GM12878 (cell line): ENCODE measurements around the gene PIK3R5.

Experiments
- HCFC1 ChIP-seq: fragments of 150-350 bp; IDR thresholded peaks from 2 replicates; pipeline ENCODE4 v1.6.1; 2014; ENCODE audit warnings: low read length
- HDAC6 ChIP-seq: fragments of 200-600 bp; sonication (generic); IDR thresholded peaks from one replicate; pipeline ENCODE4 v1.8.0; 2017; ENCODE audit warnings: antibody characterized with exemption; ENCODE audit not compliant: unreplicated experiment
- MTA3 ChIP-seq: IDR thresholded peaks from 2 replicates; pipeline ENCODE4 v1.6.1; 2012; ENCODE audit warnings: low read length, inconsistent platforms, borderline replicate concordance
- NRF1 ChIP-seq: conservative IDR thresholded peaks from 2 replicates; pipeline ENCODE4 v1.6.1; 2011; ENCODE audit warnings: mild to moderate bottlenecking, low read depth, low read length, improper control_type of control experiment
- PAX8 ChIP-seq: fragments of 450-650 bp; IDR thresholded peaks from 2 replicates; pipeline ENCODE4 v1.6.1; 2017; ENCODE audit warnings: mild to moderate bottlenecking, moderate library complexity
- POLR2A ChIP-seq: IDR thresholded peaks from 2 replicates; pipeline ENCODE4 v1.6.1; 2011; ENCODE audit warnings: low read depth, mild to moderate bottlenecking, low read length
- TCF7 ChIP-seq: IDR thresholded peaks from 2 replicates; pipeline ENCODE4 v1.6.1; 2014; ENCODE audit warnings: antibody characterized with exemption, borderline replicate concordance
- ZBTB40 ChIP-seq: fragments of 450-650 bp; IDR thresholded peaks from 2 replicates; pipeline ENCODE4 v1.6.1; 2016; ENCODE audit warnings: mild to moderate bottlenecking, moderate library complexity, borderline replicate concordance
- ZSCAN29 ChIP-seq: fragments of 450-650 bp; IDR thresholded peaks from 2 replicates; pipeline ENCODE4 v1.6.1; 2017; ENCODE audit warnings: mild to moderate bottlenecking, moderate library complexity
- TF ChIP-seq, protein P1 (sequence below): fragments of 450-650 bp; IDR thresholded peaks from 2 replicates; pipeline ENCODE4 v1.6.1; 2016; ENCODE audit warnings: mild to moderate bottlenecking
- TF ChIP-seq, protein P2 (sequence below), 3 experiments: IDR thresholded peaks in 2 of 3; conservative IDR thresholded peaks in 1 of 3; 2 replicates each; pipeline ENCODE4 v1.5.1; 2011; ENCODE audit warnings: low read depth in 3 of 3, low read length in 3 of 3, mild to moderate bottlenecking in 3 of 3, control low read depth in 2 of 3, moderate library complexity in 2 of 3, inconsistent platforms in 1 of 3, mixed read lengths in 1 of 3; ENCODE audit not compliant: control insufficient read depth in 2 of 3, insufficient read depth in 1 of 3; ENCODE audit errors: extremely low read depth in 1 of 3
- TF ChIP-seq, protein P3 (sequence below): fragments of 450-650 bp; IDR thresholded peaks from 2 replicates; pipeline ENCODE4 v1.6.1; 2018; ENCODE audit warnings: mild to moderate bottlenecking, low read depth, moderate library complexity; ENCODE audit not compliant: partially characterized antibody
- TF ChIP-seq, protein P4 (sequence below): IDR thresholded peaks from 2 replicates; pipeline ENCODE4 v1.6.1; 2012; ENCODE audit warnings: low read depth, low read length, improper control_type of control experiment

DNA sequence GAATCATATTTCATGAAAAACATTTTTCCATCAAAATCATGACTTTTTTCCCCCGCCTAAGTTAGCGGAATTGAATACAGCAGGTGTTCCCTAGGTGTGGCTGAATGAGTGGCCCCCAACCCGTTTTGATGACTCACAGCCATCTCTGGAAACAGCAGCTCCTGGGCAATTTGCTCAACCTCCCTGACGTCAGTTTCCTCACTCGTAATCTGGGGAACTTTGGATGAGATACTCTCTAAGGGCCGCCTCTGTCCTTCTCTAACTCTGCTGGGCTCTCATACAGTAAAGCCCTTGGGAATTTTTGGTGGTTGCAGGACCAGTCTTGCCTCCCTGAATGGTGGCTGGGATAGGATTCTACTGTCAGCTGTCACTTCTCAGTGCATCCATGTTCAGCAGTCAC, 44.2 kb upstream of the PIK3R5 start:
- TF ChIP-seq, protein P1, sequence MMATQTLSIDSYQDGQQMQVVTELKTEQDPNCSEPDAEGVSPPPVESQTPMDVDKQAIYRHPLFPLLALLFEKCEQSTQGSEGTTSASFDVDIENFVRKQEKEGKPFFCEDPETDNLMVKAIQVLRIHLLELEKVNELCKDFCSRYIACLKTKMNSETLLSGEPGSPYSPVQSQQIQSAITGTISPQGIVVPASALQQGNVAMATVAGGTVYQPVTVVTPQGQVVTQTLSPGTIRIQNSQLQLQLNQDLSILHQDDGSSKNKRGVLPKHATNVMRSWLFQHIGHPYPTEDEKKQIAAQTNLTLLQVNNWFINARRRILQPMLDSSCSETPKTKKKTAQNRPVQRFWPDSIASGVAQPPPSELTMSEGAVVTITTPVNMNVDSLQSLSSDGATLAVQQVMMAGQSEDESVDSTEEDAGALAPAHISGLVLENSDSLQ = no peak
- TF ChIP-seq NRF1 (no peak), MTA3 (no peak), HDAC6 (no peak), HCFC1 (no peak), ZBTB40 (no peak), ZSCAN29 (no peak), TCF7 (no peak), PAX8 (no peak), POLR2A (no peak)
- TF ChIP-seq, protein P2, sequence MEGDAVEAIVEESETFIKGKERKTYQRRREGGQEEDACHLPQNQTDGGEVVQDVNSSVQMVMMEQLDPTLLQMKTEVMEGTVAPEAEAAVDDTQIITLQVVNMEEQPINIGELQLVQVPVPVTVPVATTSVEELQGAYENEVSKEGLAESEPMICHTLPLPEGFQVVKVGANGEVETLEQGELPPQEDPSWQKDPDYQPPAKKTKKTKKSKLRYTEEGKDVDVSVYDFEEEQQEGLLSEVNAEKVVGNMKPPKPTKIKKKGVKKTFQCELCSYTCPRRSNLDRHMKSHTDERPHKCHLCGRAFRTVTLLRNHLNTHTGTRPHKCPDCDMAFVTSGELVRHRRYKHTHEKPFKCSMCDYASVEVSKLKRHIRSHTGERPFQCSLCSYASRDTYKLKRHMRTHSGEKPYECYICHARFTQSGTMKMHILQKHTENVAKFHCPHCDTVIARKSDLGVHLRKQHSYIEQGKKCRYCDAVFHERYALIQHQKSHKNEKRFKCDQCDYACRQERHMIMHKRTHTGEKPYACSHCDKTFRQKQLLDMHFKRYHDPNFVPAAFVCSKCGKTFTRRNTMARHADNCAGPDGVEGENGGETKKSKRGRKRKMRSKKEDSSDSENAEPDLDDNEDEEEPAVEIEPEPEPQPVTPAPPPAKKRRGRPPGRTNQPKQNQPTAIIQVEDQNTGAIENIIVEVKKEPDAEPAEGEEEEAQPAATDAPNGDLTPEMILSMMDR (IDR thresholded peaks at IDR 0.05 in 2 of 3, conservative IDR thresholded peaks at IDR 0.05 in 1 of 3; ENCODE audit: control insufficient read depth in 2 of 3, extremely low read depth in 1 of 3, insufficient read depth in 1 of 3, low read depth in 3 of 3, low read length in 3 of 3) = no peak
- TF ChIP-seq, protein P3, sequence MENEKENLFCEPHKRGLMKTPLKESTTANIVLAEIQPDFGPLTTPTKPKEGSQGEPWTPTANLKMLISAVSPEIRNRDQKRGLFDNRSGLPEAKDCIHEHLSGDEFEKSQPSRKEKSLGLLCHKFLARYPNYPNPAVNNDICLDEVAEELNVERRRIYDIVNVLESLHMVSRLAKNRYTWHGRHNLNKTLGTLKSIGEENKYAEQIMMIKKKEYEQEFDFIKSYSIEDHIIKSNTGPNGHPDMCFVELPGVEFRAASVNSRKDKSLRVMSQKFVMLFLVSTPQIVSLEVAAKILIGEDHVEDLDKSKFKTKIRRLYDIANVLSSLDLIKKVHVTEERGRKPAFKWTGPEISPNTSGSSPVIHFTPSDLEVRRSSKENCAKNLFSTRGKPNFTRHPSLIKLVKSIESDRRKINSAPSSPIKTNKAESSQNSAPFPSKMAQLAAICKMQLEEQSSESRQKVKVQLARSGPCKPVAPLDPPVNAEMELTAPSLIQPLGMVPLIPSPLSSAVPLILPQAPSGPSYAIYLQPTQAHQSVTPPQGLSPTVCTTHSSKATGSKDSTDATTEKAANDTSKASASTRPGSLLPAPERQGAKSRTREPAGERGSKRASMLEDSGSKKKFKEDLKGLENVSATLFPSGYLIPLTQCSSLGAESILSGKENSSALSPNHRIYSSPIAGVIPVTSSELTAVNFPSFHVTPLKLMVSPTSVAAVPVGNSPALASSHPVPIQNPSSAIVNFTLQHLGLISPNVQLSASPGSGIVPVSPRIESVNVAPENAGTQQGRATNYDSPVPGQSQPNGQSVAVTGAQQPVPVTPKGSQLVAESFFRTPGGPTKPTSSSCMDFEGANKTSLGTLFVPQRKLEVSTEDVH = no peak
- TF ChIP-seq, protein P4, sequence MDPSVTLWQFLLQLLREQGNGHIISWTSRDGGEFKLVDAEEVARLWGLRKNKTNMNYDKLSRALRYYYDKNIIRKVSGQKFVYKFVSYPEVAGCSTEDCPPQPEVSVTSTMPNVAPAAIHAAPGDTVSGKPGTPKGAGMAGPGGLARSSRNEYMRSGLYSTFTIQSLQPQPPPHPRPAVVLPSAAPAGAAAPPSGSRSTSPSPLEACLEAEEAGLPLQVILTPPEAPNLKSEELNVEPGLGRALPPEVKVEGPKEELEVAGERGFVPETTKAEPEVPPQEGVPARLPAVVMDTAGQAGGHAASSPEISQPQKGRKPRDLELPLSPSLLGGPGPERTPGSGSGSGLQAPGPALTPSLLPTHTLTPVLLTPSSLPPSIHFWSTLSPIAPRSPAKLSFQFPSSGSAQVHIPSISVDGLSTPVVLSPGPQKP = no peak
